ENCODE measurements around the gene TPP1. TPM values are rescaled to one million over a fixed set of nuclear protein-coding genes. Genes with fewer than 3 reads are reported as not detected.

The TPP1 gene
- total and polyA plus RNA-seq, 10 of the 15 experiments (the other 5 are each of a cell fraction or from before 2014, with no cell fraction given), result 7.5 to 64.6 (median 38.3) TPM

DNA sequence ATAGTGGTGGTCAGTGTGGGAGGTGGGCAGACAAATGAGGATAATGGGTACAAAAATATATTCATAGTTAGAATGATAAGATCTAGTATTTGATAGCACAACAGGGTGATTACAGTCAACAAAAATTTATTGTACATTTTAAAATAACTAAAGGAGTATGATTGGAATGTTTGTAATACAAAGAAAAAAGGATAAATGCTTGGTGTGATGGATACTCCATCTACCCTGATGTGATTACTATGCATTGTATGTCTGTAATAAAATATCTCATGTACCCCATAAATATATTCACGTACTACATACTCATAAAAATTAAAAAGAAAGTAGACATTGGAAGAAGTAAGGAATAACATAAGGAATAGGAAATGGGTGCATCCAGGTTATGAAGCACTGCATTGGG lies 31.2 kb downstream of the TPP1 start:
- no peak for TF ChIP-seq MEF2A (IDR thresholded peaks at IDR 0.05; ENCODE audit: insufficient read depth, low read depth, low read length)
- TF ChIP-seq, protein P1, sequence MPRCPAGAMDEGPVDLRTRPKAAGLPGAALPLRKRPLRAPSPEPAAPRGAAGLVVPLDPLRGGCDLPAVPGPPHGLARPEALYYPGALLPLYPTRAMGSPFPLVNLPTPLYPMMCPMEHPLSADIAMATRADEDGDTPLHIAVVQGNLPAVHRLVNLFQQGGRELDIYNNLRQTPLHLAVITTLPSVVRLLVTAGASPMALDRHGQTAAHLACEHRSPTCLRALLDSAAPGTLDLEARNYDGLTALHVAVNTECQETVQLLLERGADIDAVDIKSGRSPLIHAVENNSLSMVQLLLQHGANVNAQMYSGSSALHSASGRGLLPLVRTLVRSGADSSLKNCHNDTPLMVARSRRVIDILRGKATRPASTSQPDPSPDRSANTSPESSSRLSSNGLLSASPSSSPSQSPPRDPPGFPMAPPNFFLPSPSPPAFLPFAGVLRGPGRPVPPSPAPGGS (IDR thresholded peaks at IDR 0.05; ENCODE audit: borderline replicate concordance, insufficient read depth, low read depth, low read length, poor library complexity, severe bottlenecking), result no peak
- TF ChIP-seq USF2 (IDR thresholded peaks at IDR 0.05; ENCODE audit: borderline replicate concordance, low read depth, low read length), result no peak
- TF ChIP-seq SMAD5 (IDR thresholded peaks at IDR 0.05; ENCODE audit: low read depth), result no peak
- no peak for TF ChIP-seq POLR2A (IDR thresholded peaks at IDR 0.05; ENCODE audit: low read depth, low read length)
- TF ChIP-seq SPI1 (IDR thresholded peaks at IDR 0.05; ENCODE audit: borderline replicate concordance, insufficient read depth, low read depth, low read length), result no peak
- no peak for TF ChIP-seq RUNX3 (IDR thresholded peaks at IDR 0.05; ENCODE audit: low read length)
- no peak for TF ChIP-seq CBX5 (IDR thresholded peaks at IDR 0.05; ENCODE audit: low read depth)
- TF ChIP-seq ZZZ3 (IDR thresholded peaks at IDR 0.05; ENCODE audit: control insufficient read depth, insufficient read length, low read depth), result no peak
- TF ChIP-seq MAX (IDR thresholded peaks at IDR 0.05; ENCODE audit: low read depth, low read length), result no peak
- no peak for TF ChIP-seq NR2C2 (IDR thresholded peaks at IDR 0.05; ENCODE audit: borderline replicate concordance, control insufficient read depth, insufficient read length, low read depth)
- TF ChIP-seq ZNF384 (IDR thresholded peaks at IDR 0.05; ENCODE audit: borderline replicate concordance, low read depth, low read length), result no peak
- no peak for TF ChIP-seq SIN3A (IDR thresholded peaks at IDR 0.05; ENCODE audit: low read depth, low read length)
- TF ChIP-seq ZNF622 (IDR thresholded peaks at IDR 0.05), result no peak
- no peak for TF ChIP-seq RBBP5 (conservative IDR thresholded peaks at IDR 0.05)
- no peak for TF ChIP-seq TAF1 (IDR thresholded peaks at IDR 0.05; ENCODE audit: borderline replicate concordance, low read depth, low read length)
- no peak for TF ChIP-seq CTCF (IDR thresholded peaks at IDR 0.05 in 2 of 3, conservative IDR thresholded peaks at IDR 0.05 in 1 of 3; ENCODE audit: control insufficient read depth in 2 of 3, extremely low read depth in 1 of 3, insufficient read depth in 1 of 3, low read depth in 3 of 3, low read length in 3 of 3)
- TF ChIP-seq, protein P2, sequence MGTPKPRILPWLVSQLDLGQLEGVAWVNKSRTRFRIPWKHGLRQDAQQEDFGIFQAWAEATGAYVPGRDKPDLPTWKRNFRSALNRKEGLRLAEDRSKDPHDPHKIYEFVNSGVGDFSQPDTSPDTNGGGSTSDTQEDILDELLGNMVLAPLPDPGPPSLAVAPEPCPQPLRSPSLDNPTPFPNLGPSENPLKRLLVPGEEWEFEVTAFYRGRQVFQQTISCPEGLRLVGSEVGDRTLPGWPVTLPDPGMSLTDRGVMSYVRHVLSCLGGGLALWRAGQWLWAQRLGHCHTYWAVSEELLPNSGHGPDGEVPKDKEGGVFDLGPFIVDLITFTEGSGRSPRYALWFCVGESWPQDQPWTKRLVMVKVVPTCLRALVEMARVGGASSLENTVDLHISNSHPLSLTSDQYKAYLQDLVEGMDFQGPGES (IDR thresholded peaks at IDR 0.05), result no peak
- TF ChIP-seq TCF12 (IDR thresholded peaks at IDR 0.05; ENCODE audit: low read depth, low read length), result no peak
- WGBS (ENCODE audit: insufficient coverage, insufficient replicate concordance, low lambda C conversion rate, missing lambda C conversion rate), result 89% methylated on average over 1 of the region's 1 CpG
- peaks cover 0 to 5% of the 10 kb centered on the region in 2 experiments; a peak in 2 of 4 replicates for H3K36me3 ChIP-seq (ENCODE audit: control insufficient read depth in 2 of 2, insufficient read depth in 2 of 2, low read length in 1 of 2)
- ATAC-seq (no peak), DNase-seq (ENCODE audit: low read depth, low spot score) (no peak), FAIRE-seq (no peak)
- no peaks in the 10 kb centered on the region for H3K9me3 ChIP-seq (replicated peaks; ENCODE audit: control insufficient read depth, insufficient read depth, low read length)
- H3K79me2 ChIP-seq (ENCODE audit: control insufficient read depth, insufficient read depth, low read length), result no peaks in the 10 kb centered on the region
- no peak overlapping the region for H3K4me3 ChIP-seq
- BruUV-seq (replicated peaks), result no TSS peak
- ChIA-PET RAD21 (ENCODE audit: unreplicated experiment) (no interaction called here), SMC1A (ENCODE audit: uncharacterized antibody, unreplicated experiment) (interaction anchor here (1.7 kb wide), 1 partner anchor 9 kb away, joined by 6 read pairs; no protein-coding TSS in a partner anchor), POLR2A (no interaction called here), CTCF (no interaction called here)
- intact Hi-C loops (cut with micrococcal nuclease; ENCODE audit: unreplicated experiment), result no loop called here
- no peak overlapping the region for H3K9ac ChIP-seq (ENCODE audit: control insufficient read depth, insufficient read depth, low read length)
- H3K4me2 ChIP-seq (ENCODE audit: control insufficient read depth, insufficient read depth), result no peak overlapping the region
- H3K27me3 ChIP-seq (replicated peaks in 1 of 2; ENCODE audit: control insufficient read depth in 2 of 2, insufficient read depth in 2 of 2, low read length in 1 of 2), result no peaks in the 10 kb centered on the region
- H4K20me1 ChIP-seq (ENCODE audit: control insufficient read depth, insufficient read depth), result no peaks in the 10 kb centered on the region
- in situ Hi-C loops (cut with MboI), result no loop called here
- H3K27ac ChIP-seq (ENCODE audit: control insufficient read depth, insufficient read depth), result no peak overlapping the region
- no peak overlapping the region for H2AFZ ChIP-seq (ENCODE audit: control insufficient read depth, low read depth, low read length)
- H3K4me1 ChIP-seq (ENCODE audit: control insufficient read depth, insufficient read depth, low read length), result no peaks in the 10 kb centered on the region

All from GM12878 (cell line).